ENCODE data around the gene STK39. TPM values are rescaled to one million over a fixed set of nuclear protein-coding genes. Genes with fewer than 3 reads are reported as not detected.

STK39 gene
- total and polyA plus RNA-seq, 4 donors: 8.5 to 18.7 (median 11.2) TPM

- 71 to 75% methylated on average over 7 of the region's 7 CpGs for WGBS, 2 donors
- TF ChIP-seq CTCF (IDR thresholded peaks at IDR 0.05; ENCODE audit: control extremely low read depth, extremely low read depth): no peak
- no peaks in the 10 kb centered on the region for H3K27me3 ChIP-seq (ENCODE audit: control insufficient read depth in 3 of 3, insufficient read depth in 3 of 3, low read length in 2 of 3)
- H3K4me1 ChIP-seq (ENCODE audit: control insufficient read depth in 5 of 5, insufficient read depth in 5 of 5, low read length in 5 of 5): peaks cover 3 to 58% (median 11%) of the 10 kb centered on the region in 5 donors
- H3K27ac ChIP-seq (ENCODE audit: low read depth in 1 of 2, low read length in 1 of 2): no peak overlapping the region
- no peaks in the 10 kb centered on the region for H3K9me3 ChIP-seq (ENCODE audit: control insufficient read depth in 4 of 4, insufficient read depth in 3 of 4, low read length in 3 of 4)
- DNase-seq: no peak
- ATAC-seq (ENCODE audit: insufficient read depth, low FRiP score): no peak
- no peak overlapping the region for H3K4me3 ChIP-seq
- no peak overlapping the region for H3K9ac ChIP-seq (ENCODE audit: insufficient read depth in 1 of 2, low read length in 2 of 2)
- H3K36me3 ChIP-seq (ENCODE audit: control insufficient read depth in 4 of 4, insufficient read depth in 4 of 4, low read length in 4 of 4): no peaks in the 10 kb centered on the region
Measured at GRCh38 chr2:168190590-168191336, 56.6 kb downstream of the STK39 start.

- Histone ChIP-seq H3K9me3 (ENCODE audit: control insufficient read depth in 4 of 4, insufficient read depth in 3 of 4, low read length in 3 of 4) (no peaks in the 10 kb centered on the region), H3K4me1 (ENCODE audit: control insufficient read depth in 5 of 5, insufficient read depth in 5 of 5, low read length in 5 of 5) (peaks cover 3 to 61% (median 11%) of the 10 kb centered on the region in 5 donors), H3K9ac (ENCODE audit: insufficient read depth in 1 of 2, low read length in 2 of 2) (no peak overlapping the region), H3K4me3 (no peak overlapping the region), H3K36me3 (ENCODE audit: control insufficient read depth in 4 of 4, insufficient read depth in 4 of 4, low read length in 4 of 4) (no peaks in the 10 kb centered on the region), H3K27me3 (ENCODE audit: control insufficient read depth in 3 of 3, insufficient read depth in 3 of 3, low read length in 2 of 3) (no peaks in the 10 kb centered on the region), H3K27ac (ENCODE audit: low read depth in 1 of 2, low read length in 1 of 2) (no peak overlapping the region)
- DNase-seq: no peak
- 89 to 94% methylated on average over 9 of the region's 9 CpGs for WGBS, 2 donors
- peak; percentile 59 for ATAC-seq (ENCODE audit: insufficient read depth, low FRiP score)
- TF ChIP-seq CTCF (IDR thresholded peaks at IDR 0.05; ENCODE audit: control extremely low read depth, extremely low read depth): no peak
Measured at GRCh38 chr2:168189835-168190569, 57.4 kb downstream of the STK39 start.

GRCh38 chr2:168188002-168188401 lies 59.4 kb downstream of the STK39 start:
- DNase-seq (no peak), ATAC-seq (ENCODE audit: insufficient read depth, low FRiP score) (no peak)
- 84 to 96% methylated on average over 2 of the region's 2 CpGs for WGBS, 2 donors
- no peak overlapping the region for H3K27ac ChIP-seq (ENCODE audit: low read depth in 1 of 2, low read length in 1 of 2)
- H3K27me3 ChIP-seq (ENCODE audit: control insufficient read depth in 3 of 3, insufficient read depth in 3 of 3, low read length in 2 of 3): no peaks in the 10 kb centered on the region
- no peaks in the 10 kb centered on the region for H3K9me3 ChIP-seq (ENCODE audit: control insufficient read depth in 4 of 4, insufficient read depth in 3 of 4, low read length in 3 of 4)
- no peak overlapping the region for H3K4me3 ChIP-seq
- no peak for TF ChIP-seq CTCF (IDR thresholded peaks at IDR 0.05; ENCODE audit: control extremely low read depth, extremely low read depth)
- H3K36me3 ChIP-seq (ENCODE audit: control insufficient read depth in 4 of 4, insufficient read depth in 4 of 4, low read length in 4 of 4): no peaks in the 10 kb centered on the region
- peaks cover 2 to 70% (median 11%) of the 10 kb centered on the region in 5 donors for H3K4me1 ChIP-seq (ENCODE audit: control insufficient read depth in 5 of 5, insufficient read depth in 5 of 5, low read length in 5 of 5)
- H3K9ac ChIP-seq (ENCODE audit: insufficient read depth in 1 of 2, low read length in 2 of 2): no peak overlapping the region
